Spleen (tissue), 11 donors: ENCODE results near the gene GRPEL1. TPM values are rescaled to one million over a fixed set of nuclear protein-coding genes. Genes with fewer than 3 reads are reported as not detected.

Experiments
- DNase-seq: peaks from one replicate; pipeline ENCODE4 v3.0.0-alpha.2; 2020
- H3K27ac ChIP-seq, 8 donors: fragments of 200-600 bp; sonication (generic) in 7 of 8; 1 replicate in 4 of 8; 2 replicates in 4 of 8; pipeline versions ENCODE4 v1.5.0 to v1.8.0; 2016 to 2021; ENCODE audit warnings: inconsistent platforms in 4 of 8, mild to moderate bottlenecking in 4 of 8, moderate library complexity in 1 of 8
- H3K27me3 ChIP-seq, 7 donors: fragments of 200-600 bp; sonication (generic) in 6 of 7; replicated peaks in 1 of 7; 1 replicate in 4 of 7; 2 replicates in 3 of 7; pipeline versions ENCODE4 v1.5.0 to v1.8.0; 2016 to 2021; ENCODE audit warnings: inconsistent platforms in 3 of 7, mild to moderate bottlenecking in 1 of 7
- H3K36me3 ChIP-seq, 6 donors: fragments of 200-600 bp; sonication (generic) in 5 of 6; 1 replicate in 4 of 6; 2 replicates in 2 of 6; pipeline versions ENCODE4 v1.5.0 to v1.8.0; 2016 to 2021; ENCODE audit warnings: inconsistent platforms in 2 of 6
- H3K4me1 ChIP-seq, 6 donors: fragments of 200-600 bp; sonication (generic) in 5 of 6; 1 replicate in 3 of 6; 2 replicates in 3 of 6; pipeline versions ENCODE4 v1.5.0 to v1.8.0; 2016 to 2021; ENCODE audit warnings: inconsistent platforms in 3 of 6
- H3K4me3 ChIP-seq, 8 donors: fragments of 200-600 bp; sonication (generic) in 7 of 8; 1 replicate in 4 of 8; 2 replicates in 4 of 8; pipeline versions ENCODE4 v1.5.0 to v1.8.0; 2016 to 2021; ENCODE audit warnings: inconsistent platforms in 4 of 8, mild to moderate bottlenecking in 4 of 8, moderate library complexity in 2 of 8
- H3K9me3 ChIP-seq, 8 donors: fragments of 200-600 bp; sonication (generic) in 7 of 8; 1 replicate in 4 of 8; 2 replicates in 4 of 8; pipeline versions ENCODE4 v1.5.0 to v1.8.0; 2016 to 2021; ENCODE audit warnings: inconsistent platforms in 4 of 8
- POLR2A ChIP-seq, 3 donors: fragments of 450-650 bp; IDR thresholded peaks; one replicate each; pipeline ENCODE4 v1.5.1; 2017; ENCODE audit warnings: antibody characterized with exemption in 3 of 3, mild to moderate bottlenecking in 1 of 3
- POLR2AphosphoS5 ChIP-seq, 3 donors: sonication (generic); formaldehyde crosslinking; IDR thresholded peaks; one replicate each; pipeline ENCODE4 v1.5.1; 2017; ENCODE audit warnings: antibody characterized with exemption in 3 of 3
- WGBS, 5 donors: extraction: QIAGEN DNeasy Blood & Tissue Kit in 3 of 5; methylation state at CpG; one replicate each; pipeline versions ENCODE4 v1.1.5 to v1.1.7; 2013 to 2018; 5-methylcytosine and 5-hydroxymethylcytosine counted together
- intact Hi-C: fragments of 100-400 bp; cut with DNase I; formaldehyde crosslinking; loops from one replicate; pipeline ENCODE4 v1.15.0; 2023; ENCODE audit warnings: low total_unique reads
- polyA plus RNA-seq, 3 donors: library from polyadenylated mRNA; stranded (reverse); fragments of 200-250 nt; gene quantifications; one replicate each; pipeline ENCODE4 v1.2.1, GENCODE V29; 2013
- total RNA-seq, 7 donors: library from RNA; depleted of rRNA in 3 of 7; stranded (reverse); fragments of >200 nt in 3 of 7; fragmentation: NEBNext Ultra II Directional in 4 of 7; extraction: Animal tissue kit (Norgen Biotek cat#: 25700) in 4 of 7; gene quantifications; one replicate each; pipeline versions ENCODE4 v1.1.0 to v1.2.1, GENCODE V29; 2016 to 2021
- TF ChIP-seq, protein P1 (sequence below), 11 experiments: fragments of 200-600 bp in 7 of 11; fragments of 450-650 bp in 4 of 11; sonication (generic) in 4 of 11; IDR thresholded peaks in 8 of 11; conservative IDR thresholded peaks in 3 of 11; 1 replicate in 7 of 11; 2 replicates in 4 of 11; pipeline versions ENCODE4 v1.4.0 to v1.8.0; 2016 to 2021; ENCODE audit warnings: antibody characterized with exemption in 11 of 11, inconsistent platforms in 4 of 11, mild to moderate bottlenecking in 1 of 11
- donor health status: healthy with polysubstance abuse.
- donor health status: DM: no; HTN: no; CAD: no; lungs with moderate emphysema.
- donor health status: DM: no; HTN: no; CAD: no.
- donor health status: Bipolar disorder and iron deficiency.
- donor health status: healthy.
- donor health status: DM: no; HTN: no; CAD: no.
- donor health status: DM: yes; HTN: yes; CAD: no.

GRPEL1 gene
- total and polyA plus RNA-seq, 10 donors, result 17.6 to 42.7 (median 31.0) TPM

DNA sequence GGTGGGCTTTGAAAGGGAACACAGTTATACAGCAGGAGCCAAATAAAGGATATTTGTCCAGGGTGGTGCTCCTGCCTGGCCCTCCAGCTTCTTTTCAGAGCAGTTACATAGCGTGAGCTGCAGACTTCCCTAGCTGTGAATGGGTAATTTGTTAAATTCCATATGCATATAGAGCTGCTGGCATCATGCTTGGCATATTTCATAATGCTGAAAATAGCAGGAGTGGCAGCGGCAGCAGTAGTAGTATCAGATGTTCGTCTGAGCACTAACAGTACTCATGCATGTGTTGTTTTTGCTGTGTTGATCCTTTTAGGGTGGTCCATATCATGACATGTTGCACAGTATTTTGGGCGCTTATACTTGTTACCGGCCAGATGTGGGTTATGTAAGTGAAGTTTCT is 58.3 kb downstream of the GRPEL1 start:
- H3K36me3 ChIP-seq, result peaks cover 4 to 100% (median 78%) of the 10 kb centered on the region in 6 donors
- H3K9me3 ChIP-seq, result no peaks in the 10 kb centered on the region
- H3K4me1 ChIP-seq, result peaks cover 0 to 8% (median 0%) of the 10 kb centered on the region in 6 donors
- 91 to 97% (median 94%) methylated on average over 4 to 5 of the region's 5 CpGs for WGBS, 5 donors
- intact Hi-C loops, result no loop called here
- TF ChIP-seq POLR2A (IDR thresholded peaks at IDR 0.05) (no peak), POLR2AphosphoS5 (IDR thresholded peaks at IDR 0.05) (no peak)
- TF ChIP-seq, protein P1, sequence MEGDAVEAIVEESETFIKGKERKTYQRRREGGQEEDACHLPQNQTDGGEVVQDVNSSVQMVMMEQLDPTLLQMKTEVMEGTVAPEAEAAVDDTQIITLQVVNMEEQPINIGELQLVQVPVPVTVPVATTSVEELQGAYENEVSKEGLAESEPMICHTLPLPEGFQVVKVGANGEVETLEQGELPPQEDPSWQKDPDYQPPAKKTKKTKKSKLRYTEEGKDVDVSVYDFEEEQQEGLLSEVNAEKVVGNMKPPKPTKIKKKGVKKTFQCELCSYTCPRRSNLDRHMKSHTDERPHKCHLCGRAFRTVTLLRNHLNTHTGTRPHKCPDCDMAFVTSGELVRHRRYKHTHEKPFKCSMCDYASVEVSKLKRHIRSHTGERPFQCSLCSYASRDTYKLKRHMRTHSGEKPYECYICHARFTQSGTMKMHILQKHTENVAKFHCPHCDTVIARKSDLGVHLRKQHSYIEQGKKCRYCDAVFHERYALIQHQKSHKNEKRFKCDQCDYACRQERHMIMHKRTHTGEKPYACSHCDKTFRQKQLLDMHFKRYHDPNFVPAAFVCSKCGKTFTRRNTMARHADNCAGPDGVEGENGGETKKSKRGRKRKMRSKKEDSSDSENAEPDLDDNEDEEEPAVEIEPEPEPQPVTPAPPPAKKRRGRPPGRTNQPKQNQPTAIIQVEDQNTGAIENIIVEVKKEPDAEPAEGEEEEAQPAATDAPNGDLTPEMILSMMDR (IDR thresholded peaks at IDR 0.05 in 8 of 11, conservative IDR thresholded peaks at IDR 0.05 in 3 of 11), result no peak
- no peak for DNase-seq
- no peak overlapping the region for H3K27ac ChIP-seq
- H3K27me3 ChIP-seq, result no peaks in the 10 kb centered on the region
- H3K4me3 ChIP-seq, result no peak overlapping the region

Other genes with a start within 250 kb of the GRPEL1 start
- gene TBC1D14, start 158.2 kb downstream of the GRPEL1 start, total RNA-seq, result 100 to 1,000 TPM in 1 of 7 donors, 10 to 100 TPM in 6; 45.7 to 114 (median 79.2) TPM
- 10 to 100 TPM; 13.7 to 24.0 (median 18.2) TPM for gene TBC1D14, start 158.2 kb downstream of the GRPEL1 start, polyA plus RNA-seq
- 10 to 100 TPM; 22.6 to 32.2 (median 27.1) TPM for gene TADA2B, start 24.7 kb downstream of the GRPEL1 start, total RNA-seq
- gene TADA2B, start 24.7 kb downstream of the GRPEL1 start, polyA plus RNA-seq, result 10 to 100 TPM in 2 of 3 donors, 1 to 10 TPM in 1; 9.9 to 15.6 (median 10.8) TPM
- 1 to 10 TPM in 1 of 7 donors, under 1 TPM in 6; 0.33 to 1.6 (median 0.61) TPM for gene SORCS2, start 124.5 kb upstream of the GRPEL1 start, total RNA-seq
- gene SORCS2, start 124.5 kb upstream of the GRPEL1 start, polyA plus RNA-seq, result under 1 TPM; 0.35 to 0.96 (median 0.52) TPM